Neural cell (in vitro differentiated cells): Measurements from ENCODE around the gene NXPE2. TPM values are rescaled to one million over a fixed set of nuclear protein-coding genes. Genes with fewer than 3 reads are reported as not detected.

ENCODE experiments used
- H2AFZ ChIP-seq: fragments of 200-600, 300-800 bp; sonication (generic), shearing (Covaris generic); 2 replicates; pipeline ENCODE4 v1.6.0; 2014; ENCODE audit warnings: low read depth, mild to moderate bottlenecking, antibody characterized with exemption, low read length, moderate library complexity
- H3F3A ChIP-seq: fragments of 200-600 bp; shearing (Covaris generic); 2 replicates; pipeline ENCODE4 v1.6.1; 2016; ENCODE audit warnings: mild to moderate bottlenecking, moderate library complexity, mixed read lengths, antibody characterized with exemption, low read length; ENCODE audit not compliant: insufficient read depth, poor library complexity, severe bottlenecking
- H3K27ac ChIP-seq: fragments of 200-600, 300-800 bp; sonication (generic), shearing (Covaris generic); 2 replicates; pipeline ENCODE4 v1.5.1; 2014; ENCODE audit warnings: mild to moderate bottlenecking, low read length, moderate library complexity
- H3K27me3 ChIP-seq: fragments of 300-800, 200-600 bp; sonication (generic), shearing (Covaris generic); 2 replicates; pipeline ENCODE4 v1.6.0; 2014; ENCODE audit warnings: mild to moderate bottlenecking, low read depth, low read length, moderate library complexity; ENCODE audit not compliant: insufficient read depth
- H3K36me3 ChIP-seq: fragments of 300-800, 200-600 bp; sonication (generic), shearing (Covaris generic); 2 replicates; pipeline ENCODE4 v1.5.1; 2014; ENCODE audit warnings: mild to moderate bottlenecking, antibody characterized with exemption, low read length, moderate library complexity; ENCODE audit not compliant: insufficient read depth
- H3K4me2 ChIP-seq: fragments of 300-800, 200-600 bp; sonication (generic), shearing (Covaris generic); 2 replicates; pipeline ENCODE4 v1.6.0; 2014; ENCODE audit warnings: mild to moderate bottlenecking, low read length
- H3K4me3 ChIP-seq: fragments of 300-800, 200-600 bp; sonication (generic), shearing (Covaris generic); 2 replicates; pipeline ENCODE4 v1.5.1; 2014; ENCODE audit warnings: mild to moderate bottlenecking, low read length, moderate library complexity
- H3K79me2 ChIP-seq: fragments of 200-600 bp; shearing (Covaris generic); replicated peaks from 2 replicates; pipeline ENCODE4 v1.6.0; 2014; ENCODE audit warnings: mild to moderate bottlenecking, low read length, moderate library complexity; ENCODE audit not compliant: insufficient read depth
- H3K9ac ChIP-seq: fragments of 300-800, 200-600 bp; sonication (generic), shearing (Covaris generic); 2 replicates; pipeline ENCODE4 v1.6.1; 2016; ENCODE audit warnings: mild to moderate bottlenecking, low read length, mixed read lengths
- H3K9me2 ChIP-seq: fragments of 200-600 bp; shearing (Covaris generic); 2 replicates; pipeline ENCODE4 v1.6.1; 2016; ENCODE audit warnings: mild to moderate bottlenecking, low read length, mixed read lengths; ENCODE audit not compliant: insufficient read depth
- H3K9me3 ChIP-seq: fragments of 200-600, 300-800 bp; sonication (generic), shearing (Covaris generic); 2 replicates; pipeline ENCODE4 v1.6.1; 2016; ENCODE audit warnings: mild to moderate bottlenecking, mixed run types, low read length, moderate library complexity, mixed read lengths
- H4K20me1 ChIP-seq: fragments of 200-600 bp; shearing (Covaris generic); 2 replicates; pipeline ENCODE4 v1.6.1; 2016; ENCODE audit warnings: mild to moderate bottlenecking, mixed run types; ENCODE audit not compliant: insufficient read depth
- EP300 ChIP-seq: fragments of 450-650 bp; conservative IDR thresholded peaks from 2 replicates; pipeline ENCODE4 v1.6.1; 2014; ENCODE audit warnings: antibody characterized with exemption, mild to moderate bottlenecking, moderate library complexity; ENCODE audit not compliant: poor library complexity, severe bottlenecking
- EZH2 ChIP-seq: fragments of 200-600, 300-800 bp; shearing (Covaris generic), sonication (generic); IDR thresholded peaks from 2 replicates; pipeline ENCODE4 v1.6.1; 2014; ENCODE audit warnings: antibody characterized with exemption, low read length, borderline replicate concordance, mild to moderate bottlenecking; ENCODE audit not compliant: insufficient read depth, poor library complexity, severe bottlenecking
- MXI1 ChIP-seq: fragments of 450-650 bp; conservative IDR thresholded peaks from 2 replicates; pipeline ENCODE4 v1.6.1; 2014; ENCODE audit warnings: antibody characterized with exemption, mild to moderate bottlenecking; ENCODE audit not compliant: poor library complexity, severe bottlenecking
- POLR2AphosphoS5 ChIP-seq: IDR thresholded peaks from 2 replicates; pipeline ENCODE4 v1.6.1; 2012
- RAD21 ChIP-seq: fragments of 450-650 bp; conservative IDR thresholded peaks from 2 replicates; pipeline ENCODE4 v1.6.1; 2014; ENCODE audit warnings: antibody characterized with exemption, mild to moderate bottlenecking, moderate library complexity
- SMC3 ChIP-seq: fragments of 450-650 bp; conservative IDR thresholded peaks from 2 replicates; pipeline ENCODE4 v1.6.1; 2014; ENCODE audit warnings: antibody characterized with exemption, mild to moderate bottlenecking, moderate library complexity; ENCODE audit not compliant: poor library complexity
- polyA plus RNA-seq: library from polyadenylated mRNA; depleted of rRNA; stranded (reverse); fragments of >200 nt; gene quantifications from 2 replicates; pipeline ENCODE4 v1.2.3, GENCODE V29; 2014
- TF ChIP-seq, protein P1 (sequence below): IDR thresholded peaks from 2 replicates; pipeline ENCODE4 v1.6.1; 2012; ENCODE audit warnings: borderline replicate concordance

The NXPE2 gene
- polyA plus RNA-seq, 1 donor from 2014 or later, result not detected

DNA sequence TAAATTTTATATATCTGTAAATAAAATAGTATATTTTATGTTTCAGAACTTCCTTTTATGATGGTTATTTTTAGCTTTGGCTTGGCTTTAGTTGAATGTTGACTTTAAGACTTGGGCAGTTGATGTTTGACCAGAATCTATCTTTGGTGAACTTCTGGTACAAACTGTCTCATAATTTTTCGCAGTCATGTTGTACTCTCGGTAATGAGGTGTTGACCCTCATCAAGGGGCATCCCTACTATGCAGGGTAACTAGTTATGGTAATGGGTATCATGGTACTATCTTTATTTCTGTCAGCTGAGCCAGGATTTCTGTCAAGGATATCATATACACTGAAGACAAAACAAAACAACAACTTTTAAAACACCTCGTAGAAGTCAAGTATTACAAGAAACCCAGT, 67.7 kb downstream of the NXPE2 start:
- no peaks in the 10 kb centered on the region for H3F3A ChIP-seq
- no peaks in the 10 kb centered on the region for H3K36me3 ChIP-seq
- no peaks in the 10 kb centered on the region for H3K79me2 ChIP-seq
- H4K20me1 ChIP-seq, result no peaks in the 10 kb centered on the region
- no peak overlapping the region for H2AFZ ChIP-seq
- no peak overlapping the region for H3K4me3 ChIP-seq
- no peaks in the 10 kb centered on the region for H3K9me3 ChIP-seq
- no peak overlapping the region for H3K4me2 ChIP-seq
- H3K9ac ChIP-seq, result no peak overlapping the region
- no peak overlapping the region for H3K27ac ChIP-seq
- TF ChIP-seq SMC3, result no peak
- TF ChIP-seq, protein P1, sequence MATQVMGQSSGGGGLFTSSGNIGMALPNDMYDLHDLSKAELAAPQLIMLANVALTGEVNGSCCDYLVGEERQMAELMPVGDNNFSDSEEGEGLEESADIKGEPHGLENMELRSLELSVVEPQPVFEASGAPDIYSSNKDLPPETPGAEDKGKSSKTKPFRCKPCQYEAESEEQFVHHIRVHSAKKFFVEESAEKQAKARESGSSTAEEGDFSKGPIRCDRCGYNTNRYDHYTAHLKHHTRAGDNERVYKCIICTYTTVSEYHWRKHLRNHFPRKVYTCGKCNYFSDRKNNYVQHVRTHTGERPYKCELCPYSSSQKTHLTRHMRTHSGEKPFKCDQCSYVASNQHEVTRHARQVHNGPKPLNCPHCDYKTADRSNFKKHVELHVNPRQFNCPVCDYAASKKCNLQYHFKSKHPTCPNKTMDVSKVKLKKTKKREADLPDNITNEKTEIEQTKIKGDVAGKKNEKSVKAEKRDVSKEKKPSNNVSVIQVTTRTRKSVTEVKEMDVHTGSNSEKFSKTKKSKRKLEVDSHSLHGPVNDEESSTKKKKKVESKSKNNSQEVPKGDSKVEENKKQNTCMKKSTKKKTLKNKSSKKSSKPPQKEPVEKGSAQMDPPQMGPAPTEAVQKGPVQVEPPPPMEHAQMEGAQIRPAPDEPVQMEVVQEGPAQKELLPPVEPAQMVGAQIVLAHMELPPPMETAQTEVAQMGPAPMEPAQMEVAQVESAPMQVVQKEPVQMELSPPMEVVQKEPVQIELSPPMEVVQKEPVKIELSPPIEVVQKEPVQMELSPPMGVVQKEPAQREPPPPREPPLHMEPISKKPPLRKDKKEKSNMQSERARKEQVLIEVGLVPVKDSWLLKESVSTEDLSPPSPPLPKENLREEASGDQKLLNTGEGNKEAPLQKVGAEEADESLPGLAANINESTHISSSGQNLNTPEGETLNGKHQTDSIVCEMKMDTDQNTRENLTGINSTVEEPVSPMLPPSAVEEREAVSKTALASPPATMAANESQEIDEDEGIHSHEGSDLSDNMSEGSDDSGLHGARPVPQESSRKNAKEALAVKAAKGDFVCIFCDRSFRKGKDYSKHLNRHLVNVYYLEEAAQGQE, result no peak
- no peak for TF ChIP-seq EP300
- no peak for TF ChIP-seq POLR2AphosphoS5
- no peak for TF ChIP-seq MXI1
- no peak for TF ChIP-seq RAD21
- no peak for TF ChIP-seq EZH2
- no peaks in the 10 kb centered on the region for H3K27me3 ChIP-seq
- no peaks in the 10 kb centered on the region for H3K9me2 ChIP-seq

Other genes with a start within 250 kb of the NXPE2 start
- 30.7 and 48.8 TPM in 2 replicates for gene REXO2, start 239.1 kb upstream of the NXPE2 start, polyA plus RNA-seq
- gene NXPE1, start 118.6 kb upstream of the NXPE2 start, polyA plus RNA-seq, result not detected in 2 replicates
- not detected in 2 replicates for gene NXPE4, start 82.7 kb upstream of the NXPE2 start, polyA plus RNA-seq